ENCODE results near the gene SLMAP.

Gene SLMAP

GRCh38 chr3:57727106-57727505, 29.0 kb upstream of the SLMAP start:
- no peaks in the 10 kb centered on the region for H4K20me1 ChIP-seq (ENCODE audit: insufficient read depth)
- TF ChIP-seq, protein P1, sequence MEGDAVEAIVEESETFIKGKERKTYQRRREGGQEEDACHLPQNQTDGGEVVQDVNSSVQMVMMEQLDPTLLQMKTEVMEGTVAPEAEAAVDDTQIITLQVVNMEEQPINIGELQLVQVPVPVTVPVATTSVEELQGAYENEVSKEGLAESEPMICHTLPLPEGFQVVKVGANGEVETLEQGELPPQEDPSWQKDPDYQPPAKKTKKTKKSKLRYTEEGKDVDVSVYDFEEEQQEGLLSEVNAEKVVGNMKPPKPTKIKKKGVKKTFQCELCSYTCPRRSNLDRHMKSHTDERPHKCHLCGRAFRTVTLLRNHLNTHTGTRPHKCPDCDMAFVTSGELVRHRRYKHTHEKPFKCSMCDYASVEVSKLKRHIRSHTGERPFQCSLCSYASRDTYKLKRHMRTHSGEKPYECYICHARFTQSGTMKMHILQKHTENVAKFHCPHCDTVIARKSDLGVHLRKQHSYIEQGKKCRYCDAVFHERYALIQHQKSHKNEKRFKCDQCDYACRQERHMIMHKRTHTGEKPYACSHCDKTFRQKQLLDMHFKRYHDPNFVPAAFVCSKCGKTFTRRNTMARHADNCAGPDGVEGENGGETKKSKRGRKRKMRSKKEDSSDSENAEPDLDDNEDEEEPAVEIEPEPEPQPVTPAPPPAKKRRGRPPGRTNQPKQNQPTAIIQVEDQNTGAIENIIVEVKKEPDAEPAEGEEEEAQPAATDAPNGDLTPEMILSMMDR (conservative IDR thresholded peaks at IDR 0.05; ENCODE audit: low read depth, low read length): no peak
- H3K4me1 ChIP-seq (ENCODE audit: low read depth, poor library complexity, severe bottlenecking): no peaks in the 10 kb centered on the region
- H3K27ac ChIP-seq: no peak overlapping the region
- no peaks in the 10 kb centered on the region for H3K36me3 ChIP-seq (ENCODE audit: insufficient read depth)
- no peaks in the 10 kb centered on the region for H3K79me2 ChIP-seq (ENCODE audit: insufficient read depth, low read depth)
- no peak overlapping the region for H3K4me3 ChIP-seq (IDR thresholded peaks at IDR 0.05; ENCODE audit: insufficient read depth, low read depth, low read length)
- H2AFZ ChIP-seq (ENCODE audit: low read depth): no peak overlapping the region
- no peaks in the 10 kb centered on the region for H3K27me3 ChIP-seq (ENCODE audit: insufficient read depth, low read depth)
- no peak overlapping the region for H3K9ac ChIP-seq
- H3K4me2 ChIP-seq: no peak overlapping the region

GRCh38 chr3:57729334-57730045, 26.6 kb upstream of the SLMAP start:
- TF ChIP-seq, protein P1 (conservative IDR thresholded peaks at IDR 0.05; ENCODE audit: low read depth, low read length): no peak
- Histone ChIP-seq H3K27ac (no peak overlapping the region), H3K36me3 (ENCODE audit: insufficient read depth) (no peaks in the 10 kb centered on the region), H4K20me1 (ENCODE audit: insufficient read depth) (no peaks in the 10 kb centered on the region), H3K9ac (no peak overlapping the region), H2AFZ (ENCODE audit: low read depth) (no peak overlapping the region), H3K27me3 (ENCODE audit: insufficient read depth, low read depth) (no peaks in the 10 kb centered on the region), H3K4me1 (ENCODE audit: low read depth, poor library complexity, severe bottlenecking) (no peaks in the 10 kb centered on the region), H3K4me2 (no peak overlapping the region), H3K79me2 (ENCODE audit: insufficient read depth, low read depth) (no peaks in the 10 kb centered on the region), H3K4me3 (IDR thresholded peaks at IDR 0.05; ENCODE audit: insufficient read depth, low read depth, low read length) (no peak overlapping the region)

DNA sequence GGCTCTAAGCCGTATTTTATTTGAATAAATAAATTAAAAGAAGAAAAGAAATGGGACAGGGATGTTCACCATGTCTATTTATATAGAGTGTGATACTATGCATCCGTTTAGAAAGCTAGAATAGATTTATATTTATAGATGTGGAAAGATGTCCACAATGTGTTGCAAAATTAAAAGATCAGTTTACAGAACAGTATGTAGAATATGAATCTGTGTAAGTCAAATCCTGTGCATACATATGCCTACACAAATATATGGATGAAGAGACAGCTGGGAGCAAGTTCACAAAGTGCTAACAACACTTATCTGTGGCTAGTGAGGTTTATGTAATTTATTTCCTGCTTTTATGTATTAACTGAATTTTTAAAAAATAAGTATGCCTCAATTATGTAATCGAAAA, 25.4 kb upstream of the SLMAP start:
- TF ChIP-seq, protein P1 (conservative IDR thresholded peaks at IDR 0.05; ENCODE audit: low read depth, low read length): no peak
- H3K4me3 ChIP-seq (IDR thresholded peaks at IDR 0.05; ENCODE audit: insufficient read depth, low read depth, low read length): no peak overlapping the region

DNA sequence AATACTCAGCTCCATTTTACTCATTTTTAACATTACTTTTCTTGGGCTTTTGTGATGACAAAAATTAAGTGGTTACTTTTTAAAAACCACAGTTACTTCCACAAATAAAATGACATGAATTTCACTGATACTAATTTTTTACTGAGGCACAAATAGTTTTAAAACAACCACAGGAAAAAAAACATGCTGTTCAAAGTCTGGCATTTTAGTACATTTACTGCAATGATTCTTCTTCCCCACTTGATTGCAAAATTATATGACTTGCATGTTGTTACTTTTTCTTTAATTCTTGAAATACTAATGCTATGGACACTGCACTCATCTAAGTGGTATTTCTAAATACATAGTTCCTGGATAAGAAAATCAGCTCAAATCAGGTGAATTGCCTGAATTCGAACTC, 24.8 kb upstream of the SLMAP start:
- no peak overlapping the region for H2AFZ ChIP-seq (ENCODE audit: low read depth)

More for the DNA sequence above, 25.4 kb upstream of the SLMAP start:
- H3K4me1 ChIP-seq (ENCODE audit: low read depth, poor library complexity, severe bottlenecking): no peaks in the 10 kb centered on the region
- H3K4me2 ChIP-seq: no peak overlapping the region
- no peaks in the 10 kb centered on the region for H3K27me3 ChIP-seq (ENCODE audit: insufficient read depth, low read depth)
- H3K36me3 ChIP-seq (ENCODE audit: insufficient read depth): no peaks in the 10 kb centered on the region
- no peak overlapping the region for H3K27ac ChIP-seq
- no peak overlapping the region for H3K9ac ChIP-seq
- H3K79me2 ChIP-seq (ENCODE audit: insufficient read depth, low read depth): no peaks in the 10 kb centered on the region
- no peak overlapping the region for H2AFZ ChIP-seq (ENCODE audit: low read depth)
- no peaks in the 10 kb centered on the region for H4K20me1 ChIP-seq (ENCODE audit: insufficient read depth)

More for the DNA sequence above, 24.8 kb upstream of the SLMAP start:
- TF ChIP-seq, protein P1 (conservative IDR thresholded peaks at IDR 0.05; ENCODE audit: low read depth, low read length): no peak
- Histone ChIP-seq H4K20me1 (ENCODE audit: insufficient read depth) (no peaks in the 10 kb centered on the region), H3K27me3 (ENCODE audit: insufficient read depth, low read depth) (no peaks in the 10 kb centered on the region), H3K9ac (no peak overlapping the region), H3K4me1 (ENCODE audit: low read depth, poor library complexity, severe bottlenecking) (no peaks in the 10 kb centered on the region), H3K27ac (no peak overlapping the region), H3K79me2 (ENCODE audit: insufficient read depth, low read depth) (no peaks in the 10 kb centered on the region), H3K36me3 (ENCODE audit: insufficient read depth) (no peaks in the 10 kb centered on the region), H3K4me3 (IDR thresholded peaks at IDR 0.05; ENCODE audit: insufficient read depth, low read depth, low read length) (no peak overlapping the region), H3K4me2 (no peak overlapping the region)

Measured in KMS-11 (cell line).